SK-N-MC (cell line): ENCODE data around the gene KCNN4.

ENCODE experiments used
- DNase-seq: peaks from one replicate; pipeline ENCODE4 v3.0.0-alpha.2; 2011; ENCODE audit warnings: low read depth, low spot score
- H3K27ac ChIP-seq: fragments of 200-600 bp; sonication (generic); 2 replicates; pipeline ENCODE4 v1.5.1; 2016; ENCODE audit warnings: mixed run types
- H3K36me3 ChIP-seq: fragments of 200-600 bp; sonication (generic); 2 replicates; pipeline ENCODE4 v1.6.1; 2017; ENCODE audit warnings: antibody characterized with exemption, low read length, mixed read lengths; ENCODE audit not compliant: insufficient read depth
- H3K4me3 ChIP-seq: fragments of 200-600 bp; sonication (generic); 2 replicates; pipeline ENCODE4 v1.5.1; 2016
- H3K9ac ChIP-seq: fragments of 200-600 bp; sonication (generic); 2 replicates; pipeline ENCODE4 v1.8.0; 2017; ENCODE audit warnings: mixed run types, mixed read lengths; ENCODE audit not compliant: insufficient read length
- H3K9me3 ChIP-seq: fragments of 200-600 bp; sonication (generic); 2 replicates; pipeline ENCODE4 v1.6.1; 2017; ENCODE audit warnings: low read depth, mild to moderate bottlenecking, antibody characterized with exemption, low read length, moderate library complexity, mixed read lengths
- EZH2 ChIP-seq: fragments of 200-600 bp; sonication (generic); IDR thresholded peaks from one replicate; pipeline ENCODE4 v1.6.1; 2017; ENCODE audit warnings: antibody characterized with exemption
- FOXP2 ChIP-seq: optimal IDR thresholded peaks from 2 replicates; pipeline ENCODE3; 2011; ENCODE audit warnings: mild to moderate bottlenecking, moderate library complexity; ENCODE audit not compliant: insufficient read depth; ENCODE audit errors: extremely low read length, control extremely low read depth
- POLR2AphosphoS5 ChIP-seq: IDR thresholded peaks from 2 replicates; pipeline ENCODE4 v1.6.1; 2012; ENCODE audit warnings: mild to moderate bottlenecking, low read depth, low read length, borderline replicate concordance

KCNN4 gene

DNA sequence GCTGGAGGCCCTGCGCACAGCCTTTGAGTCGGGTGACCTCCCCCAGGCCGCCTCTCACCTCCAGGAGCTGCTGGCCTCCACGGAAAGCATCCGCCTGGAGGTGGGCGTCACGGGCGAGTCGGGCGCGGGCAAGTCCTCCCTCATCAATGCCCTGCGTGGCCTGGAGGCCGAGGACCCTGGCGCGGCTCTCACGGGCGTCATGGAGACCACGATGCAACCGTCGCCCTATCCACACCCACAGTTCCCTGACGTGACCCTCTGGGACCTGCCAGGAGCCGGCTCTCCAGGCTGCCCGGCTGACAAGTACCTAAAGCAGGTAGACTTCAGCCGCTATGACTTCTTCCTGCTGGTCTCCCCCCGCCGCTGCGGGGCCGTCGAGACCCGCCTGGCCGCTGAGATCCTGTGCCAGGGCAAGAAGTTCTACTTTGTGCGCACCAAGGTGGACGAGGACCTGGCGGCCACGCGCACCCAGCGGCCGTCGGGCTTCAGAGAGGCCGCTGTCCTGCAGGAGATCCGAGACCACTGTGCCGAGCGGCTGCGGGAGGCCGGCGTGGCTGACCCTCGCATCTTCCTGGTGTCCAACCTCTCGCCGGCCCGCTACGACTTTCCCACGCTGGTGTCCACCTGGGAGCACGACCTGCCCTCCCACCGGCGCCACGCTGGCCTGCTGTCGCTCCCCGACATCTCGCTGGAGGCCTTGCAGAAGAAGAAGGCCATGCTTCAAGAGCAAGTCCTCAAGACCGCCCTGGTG lies 62.0 kb downstream of the KCNN4 start:
- no peak for TF ChIP-seq FOXP2
- no peak for TF ChIP-seq EZH2
- TF ChIP-seq POLR2AphosphoS5 = no peak
- no peak overlapping the region for H3K4me3 ChIP-seq
- H3K9ac ChIP-seq = no peak overlapping the region
- no peaks in the 10 kb centered on the region for H3K36me3 ChIP-seq
- no peaks in the 10 kb centered on the region for H3K9me3 ChIP-seq
- DNase-seq = no peak
- no peak overlapping the region for H3K27ac ChIP-seq
